Activated B cell treated with CpG ODN at 0.5 μM for 24 hours (primary cell): ENCODE measurements around the gene ST6GALNAC6. TPM values are rescaled to one million over a fixed set of nuclear protein-coding genes. Genes with fewer than 3 reads are reported as not detected.

Experiments
- ATAC-seq: fragments of 200-7000 bp; cut with Tn5 transposase; one replicate; pipeline ENCODE4 v1.10.0; 2021; ENCODE audit warnings: low read depth, mild to moderate bottlenecking, moderate library complexity
- CTCF ChIA-PET: fragments of 350-600 bp; sonication (Branson Sonifier 250); formaldehyde crosslinking; loops from one replicate; lab custom pipeline; 2021; ENCODE audit warnings: antibody characterized with exemption; lab: Charles Lee
- POLR2A ChIA-PET: fragments of 350-600 bp; sonication (Branson Sonifier 250); formaldehyde crosslinking; loops from one replicate; lab custom pipeline; 2021; ENCODE audit warnings: antibody characterized with exemption; lab: Charles Lee
- DNase-seq: peaks from one replicate; pipeline ENCODE4 v3.0.0; 2022
- H3K27ac Mint-ChIP-seq: one replicate; pipeline ENCODE4 v1.8.0; 2020; ENCODE audit warnings: mixed read lengths
- H3K27me3 Mint-ChIP-seq: one replicate; pipeline ENCODE4 v1.8.0; 2021; ENCODE audit warnings: mixed read lengths
- H3K36me3 Mint-ChIP-seq: one replicate; pipeline ENCODE4 v1.8.0; 2021; ENCODE audit warnings: low read depth, mixed read lengths
- H3K4me1 Mint-ChIP-seq: one replicate; pipeline ENCODE4 v1.8.0; 2021; ENCODE audit warnings: mixed read lengths
- H3K4me3 Mint-ChIP-seq: one replicate; pipeline ENCODE4 v1.8.0; 2020; ENCODE audit warnings: mild to moderate bottlenecking, mixed read lengths
- H3K9me3 Mint-ChIP-seq: one replicate; pipeline ENCODE4 v1.8.0; 2020; ENCODE audit warnings: mixed read lengths
- intact Hi-C: fragments of 100-400 bp; cut with micrococcal nuclease; formaldehyde crosslinking; loops from one replicate; pipeline ENCODE4 v1.15.1; 2024
- total RNA-seq: library from RNA; stranded (reverse); gene quantifications from 2 replicates; pipeline ENCODE4 v1.2.3, GENCODE V29; 2022
- TF ChIP-seq, protein P1 (sequence below): fragments of 200-600 bp; IDR thresholded peaks from one replicate; pipeline ENCODE4 v1.8.0; 2022; ENCODE audit warnings: antibody characterized with exemption, mild to moderate bottlenecking

The ST6GALNAC6 gene
- total RNA-seq, 1 donor from 2014 or later: 47.5 TPM

DNA sequence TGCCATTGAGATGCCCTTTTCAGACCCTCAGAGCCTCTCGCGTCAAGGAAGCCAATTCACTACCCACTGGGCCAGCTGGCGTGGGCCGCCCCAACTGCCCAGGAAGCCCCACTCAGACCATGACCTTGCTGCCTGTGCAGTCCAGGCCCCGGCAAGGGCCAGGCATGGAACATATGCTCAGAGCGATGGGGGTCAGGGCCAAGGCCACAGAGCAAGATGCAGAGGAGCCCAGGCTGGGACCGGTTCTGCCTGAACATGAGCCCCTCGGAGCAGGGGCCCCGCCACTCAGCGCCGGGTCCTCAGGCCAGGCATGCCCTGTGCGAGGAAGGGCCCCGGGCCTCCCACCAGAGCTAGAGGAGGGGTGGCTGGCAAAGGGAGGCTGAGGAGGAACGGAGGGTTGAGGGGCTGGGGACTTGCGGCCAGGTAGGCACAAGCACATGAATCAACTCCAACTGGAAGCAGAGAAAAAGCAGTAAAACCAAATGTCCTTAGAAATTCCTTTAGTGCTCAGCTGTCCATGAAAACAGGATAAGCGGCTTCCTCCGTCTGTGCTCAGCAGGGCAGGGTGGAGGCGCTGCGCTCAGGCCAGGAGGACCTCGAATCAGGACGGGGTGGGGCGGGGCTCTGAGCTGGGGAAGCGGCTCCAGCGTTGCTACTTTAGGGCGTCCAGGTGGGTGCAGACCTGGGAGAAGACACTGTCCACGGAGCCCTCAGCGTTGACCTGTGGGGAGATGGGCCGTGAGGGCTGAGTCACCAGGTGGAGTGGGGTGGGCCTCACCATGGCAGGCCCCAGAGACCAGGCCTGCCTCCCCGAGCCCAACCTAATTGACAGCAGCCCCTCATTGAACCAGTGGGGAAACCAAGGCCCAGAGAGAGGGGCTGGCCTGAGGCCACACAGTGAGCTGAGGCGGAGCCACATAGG, 31.8 kb downstream of the ST6GALNAC6 start:
- ChIA-PET CTCF (interaction anchor here (0.8 kb wide), 1 partner anchor 80 kb away, joined by 3 read pairs; no protein-coding TSS in a partner anchor), POLR2A (interaction anchor here (1.2 to 2.1 kb wide), 2 partner anchors 49 to 82 kb away, joined by 4 to 7 read pairs; partner anchors contain the start of genes CDK9 and ST6GALNAC4)
- Mint-ChIP-seq H3K36me3 (no peaks in the 10 kb centered on the region), H3K27ac (no peak overlapping the region), H3K4me1 (peaks cover 29% of the 10 kb centered on the region), H3K9me3 (no peaks in the 10 kb centered on the region), H3K27me3 (no peaks in the 10 kb centered on the region), H3K4me3 (no peak overlapping the region)
- DNase-seq: no peak
- TF ChIP-seq, protein P1, sequence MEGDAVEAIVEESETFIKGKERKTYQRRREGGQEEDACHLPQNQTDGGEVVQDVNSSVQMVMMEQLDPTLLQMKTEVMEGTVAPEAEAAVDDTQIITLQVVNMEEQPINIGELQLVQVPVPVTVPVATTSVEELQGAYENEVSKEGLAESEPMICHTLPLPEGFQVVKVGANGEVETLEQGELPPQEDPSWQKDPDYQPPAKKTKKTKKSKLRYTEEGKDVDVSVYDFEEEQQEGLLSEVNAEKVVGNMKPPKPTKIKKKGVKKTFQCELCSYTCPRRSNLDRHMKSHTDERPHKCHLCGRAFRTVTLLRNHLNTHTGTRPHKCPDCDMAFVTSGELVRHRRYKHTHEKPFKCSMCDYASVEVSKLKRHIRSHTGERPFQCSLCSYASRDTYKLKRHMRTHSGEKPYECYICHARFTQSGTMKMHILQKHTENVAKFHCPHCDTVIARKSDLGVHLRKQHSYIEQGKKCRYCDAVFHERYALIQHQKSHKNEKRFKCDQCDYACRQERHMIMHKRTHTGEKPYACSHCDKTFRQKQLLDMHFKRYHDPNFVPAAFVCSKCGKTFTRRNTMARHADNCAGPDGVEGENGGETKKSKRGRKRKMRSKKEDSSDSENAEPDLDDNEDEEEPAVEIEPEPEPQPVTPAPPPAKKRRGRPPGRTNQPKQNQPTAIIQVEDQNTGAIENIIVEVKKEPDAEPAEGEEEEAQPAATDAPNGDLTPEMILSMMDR: no peak
- intact Hi-C loops: loop anchor here (2.0 kb wide), 1 partner anchor 653 kb away; no protein-coding TSS in a partner anchor
- no peak for ATAC-seq

DNA sequence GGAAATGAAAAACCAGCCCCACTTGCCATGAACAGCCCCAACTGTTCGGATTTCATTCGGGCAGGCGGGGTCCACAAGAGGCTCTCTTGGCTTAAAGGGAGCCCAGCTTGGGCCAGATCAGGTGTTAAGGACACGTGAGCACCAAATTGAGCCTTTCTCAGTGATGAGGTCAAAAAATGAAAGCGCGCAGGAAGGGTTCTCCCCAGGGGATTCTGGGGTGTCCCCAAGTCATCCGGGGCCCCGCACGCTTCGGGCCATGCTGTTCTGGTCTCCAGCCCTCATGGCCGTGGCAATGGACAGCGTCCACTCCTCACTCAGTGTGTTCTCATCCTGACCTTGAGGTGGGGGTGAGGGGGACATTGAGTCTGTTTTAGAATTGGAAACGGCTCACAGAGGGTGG, 32.9 kb downstream of the ST6GALNAC6 start:
- H3K4me1 Mint-ChIP-seq: peaks cover 40% of the 10 kb centered on the region
- intact Hi-C loops: loop anchor here (1.0 kb wide), 1 partner anchor 51 kb away; the partner anchor contains the start of gene ST6GALNAC4
- peak overlapping the region; percentile 18 for H3K27ac Mint-ChIP-seq

DNA sequence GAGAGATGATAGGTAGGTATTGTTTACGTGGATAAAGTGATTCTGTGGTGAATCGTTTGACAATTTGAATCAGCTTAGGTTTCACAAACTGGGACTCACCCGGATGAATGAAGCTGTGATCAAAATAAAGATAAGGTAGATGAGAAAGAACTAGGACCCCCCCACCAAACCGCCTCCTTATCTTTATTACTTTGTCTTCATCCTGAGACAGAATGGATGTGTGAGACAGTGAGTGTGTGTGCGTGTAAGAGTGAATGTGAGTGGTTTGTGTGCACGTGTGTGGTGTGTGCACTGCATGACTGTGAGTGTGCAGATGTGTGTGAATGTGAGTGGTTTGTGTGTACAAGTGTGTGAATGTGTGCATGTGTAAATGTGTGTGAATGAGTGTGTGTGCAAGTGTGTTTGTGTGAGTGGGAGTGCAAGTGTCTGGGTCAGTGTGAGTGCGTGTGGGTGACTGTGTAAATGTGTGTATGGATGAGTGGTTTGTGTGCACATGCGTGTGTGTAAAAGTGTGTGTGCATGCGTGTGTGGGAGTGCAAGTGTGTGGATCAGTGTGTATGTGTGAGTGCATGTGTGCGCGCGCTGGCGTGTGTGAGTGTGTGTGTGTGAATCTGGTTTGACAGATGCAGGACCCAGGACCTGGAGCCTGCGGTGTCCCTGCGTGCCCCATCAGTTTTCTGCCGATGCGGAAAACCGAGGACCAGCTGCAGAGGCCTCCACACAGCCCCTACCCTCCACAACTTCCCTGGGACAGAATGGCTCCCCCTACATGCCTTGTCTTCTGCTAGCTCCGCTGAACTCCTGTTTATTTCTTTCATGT, 33.5 kb downstream of the ST6GALNAC6 start:
- H3K27me3 Mint-ChIP-seq: no peaks in the 10 kb centered on the region
- ATAC-seq: no peak
- H3K36me3 Mint-ChIP-seq: no peaks in the 10 kb centered on the region
- ChIA-PET POLR2A (interaction anchor here (0.8 to 2.1 kb wide), 8 partner anchors 30 to 257 kb away, joined by 3 to 8 read pairs (median 4); partner anchors contain the start of genes CDK9, FPGS, ST6GALNAC4 and TOR2A), CTCF (interaction anchor here (0.6 to 2.0 kb wide), 6 partner anchors 11 to 131 kb away, joined by 3 to 7 read pairs (median 4); partner anchors contain the start of gene TOR2A)
- peaks cover 46% of the 10 kb centered on the region for H3K4me1 Mint-ChIP-seq
- no peak for DNase-seq
- intact Hi-C loops: loop anchor here (1.0 kb wide), 1 partner anchor 51 kb away; the partner anchor contains the start of gene ST6GALNAC4
- TF ChIP-seq, protein P1: no peak
- no peaks in the 10 kb centered on the region for H3K9me3 Mint-ChIP-seq
- peak overlapping the region; percentile 86 for H3K27ac Mint-ChIP-seq
- peak overlapping the region; percentile 1 for H3K4me3 Mint-ChIP-seq

More for the DNA sequence above, 32.9 kb downstream of the ST6GALNAC6 start:
- ChIA-PET POLR2A (interaction anchor here (1.2 to 2.1 kb wide), 2 partner anchors 50 to 81 kb away, joined by 4 to 7 read pairs; partner anchors contain the start of genes CDK9 and ST6GALNAC4), CTCF (interaction anchor here (0.6 to 0.8 kb wide), 3 partner anchors 54 to 120 kb away, joined by 3 read pairs; no protein-coding TSS in a partner anchor)
- TF ChIP-seq, protein P1: no peak
- Mint-ChIP-seq H3K9me3 (no peaks in the 10 kb centered on the region), H3K27me3 (no peaks in the 10 kb centered on the region), H3K36me3 (no peaks in the 10 kb centered on the region), H3K4me3 (peak overlapping the region; percentile 1)
- ATAC-seq (peak; percentile 14), DNase-seq (no peak)

DNA sequence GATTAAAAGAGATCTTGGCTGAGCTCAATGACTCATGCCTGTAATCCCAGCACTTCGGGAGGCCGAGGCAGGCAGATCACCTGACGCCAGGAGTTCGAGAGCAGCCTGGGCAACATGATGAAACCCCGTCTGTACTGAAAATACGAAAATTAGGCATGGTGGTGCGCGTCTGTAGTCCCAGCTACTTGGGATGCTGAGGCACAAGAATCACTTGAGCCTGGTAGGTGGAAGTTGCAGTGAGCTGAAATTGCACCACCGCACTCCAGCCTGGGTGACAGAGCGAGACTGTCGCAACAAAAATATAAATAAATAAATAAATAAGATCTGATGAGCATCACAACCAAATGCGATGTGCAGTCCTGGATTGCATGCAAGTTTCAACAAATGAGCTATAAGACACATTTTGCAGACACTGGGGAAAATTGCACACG, 36.2 kb downstream of the ST6GALNAC6 start:
- ATAC-seq (no peak), DNase-seq (no peak)
- no peak overlapping the region for H3K4me3 Mint-ChIP-seq
- no peaks in the 10 kb centered on the region for H3K27me3 Mint-ChIP-seq
- CTCF ChIA-PET: interaction anchor here (1.2 to 1.7 kb wide), 4 partner anchors 13 to 128 kb away, joined by 3 to 7 read pairs (median 4); partner anchors contain the start of gene TOR2A
- H3K36me3 Mint-ChIP-seq: no peaks in the 10 kb centered on the region
- peak overlapping the region; percentile 93 for H3K27ac Mint-ChIP-seq
- TF ChIP-seq, protein P1: no peak
- peaks cover 58% of the 10 kb centered on the region for H3K4me1 Mint-ChIP-seq
- POLR2A ChIA-PET: interaction anchor here (0.6 to 3.2 kb wide), 7 partner anchors 10 to 329 kb away, joined by 3 to 11 read pairs (median 4); partner anchors contain the start of genes ENG, SH2D3C and ST6GALNAC4
- H3K9me3 Mint-ChIP-seq: no peaks in the 10 kb centered on the region
- intact Hi-C loops: no loop called here
